Measurements from ENCODE around the gene TLCD3B.

DNA sequence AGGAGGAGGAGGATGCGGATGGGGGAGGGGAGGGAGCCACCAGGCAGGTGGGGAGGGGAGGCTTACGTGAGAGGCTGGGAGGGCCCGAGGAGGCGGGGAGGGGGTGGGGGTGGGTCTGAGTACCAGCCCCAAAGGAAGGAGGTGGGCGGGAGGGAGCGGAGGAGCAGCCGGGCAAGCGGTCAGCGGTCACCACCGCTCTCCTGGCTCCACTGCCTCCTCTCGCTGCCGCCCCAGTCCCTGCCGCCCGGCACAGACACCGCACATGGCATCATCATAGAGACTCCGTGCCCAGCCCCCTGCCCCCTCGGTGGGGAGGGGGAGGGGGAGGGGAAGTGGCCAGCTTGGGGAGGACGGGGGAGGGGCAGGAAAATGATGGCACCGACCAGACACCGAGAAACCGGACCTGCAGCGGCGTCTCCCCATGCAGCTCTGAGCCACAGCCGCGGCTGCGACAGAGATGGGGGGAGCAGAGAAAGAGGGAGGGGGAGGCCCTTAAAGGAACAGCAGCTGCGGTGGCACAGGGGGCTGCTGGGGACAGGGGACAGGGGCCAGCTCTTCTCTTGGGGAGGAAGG lies at the start of gene TLCD3B:
- TF ChIP-seq, protein P1, sequence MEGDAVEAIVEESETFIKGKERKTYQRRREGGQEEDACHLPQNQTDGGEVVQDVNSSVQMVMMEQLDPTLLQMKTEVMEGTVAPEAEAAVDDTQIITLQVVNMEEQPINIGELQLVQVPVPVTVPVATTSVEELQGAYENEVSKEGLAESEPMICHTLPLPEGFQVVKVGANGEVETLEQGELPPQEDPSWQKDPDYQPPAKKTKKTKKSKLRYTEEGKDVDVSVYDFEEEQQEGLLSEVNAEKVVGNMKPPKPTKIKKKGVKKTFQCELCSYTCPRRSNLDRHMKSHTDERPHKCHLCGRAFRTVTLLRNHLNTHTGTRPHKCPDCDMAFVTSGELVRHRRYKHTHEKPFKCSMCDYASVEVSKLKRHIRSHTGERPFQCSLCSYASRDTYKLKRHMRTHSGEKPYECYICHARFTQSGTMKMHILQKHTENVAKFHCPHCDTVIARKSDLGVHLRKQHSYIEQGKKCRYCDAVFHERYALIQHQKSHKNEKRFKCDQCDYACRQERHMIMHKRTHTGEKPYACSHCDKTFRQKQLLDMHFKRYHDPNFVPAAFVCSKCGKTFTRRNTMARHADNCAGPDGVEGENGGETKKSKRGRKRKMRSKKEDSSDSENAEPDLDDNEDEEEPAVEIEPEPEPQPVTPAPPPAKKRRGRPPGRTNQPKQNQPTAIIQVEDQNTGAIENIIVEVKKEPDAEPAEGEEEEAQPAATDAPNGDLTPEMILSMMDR (conservative IDR thresholded peaks at IDR 0.05) = no peak
- no peak for TF ChIP-seq ZFX (IDR thresholded peaks at IDR 0.05)
